Neutrophil (primary cell): Measurements from ENCODE around the gene GFOD1.

Experiments used
- H3K27ac ChIP-seq: fragments of 200-600 bp; sonication (generic); 2 replicates; pipeline ENCODE4 v1.5.1; 2016; ENCODE audit warnings: mild to moderate bottlenecking, moderate library complexity
- H3K27me3 ChIP-seq: fragments of 200-600 bp; sonication (generic); 2 replicates; pipeline ENCODE4 v1.6.0; 2016; ENCODE audit warnings: mild to moderate bottlenecking
- H3K36me3 ChIP-seq: fragments of 200-600 bp; sonication (generic); 2 replicates; pipeline ENCODE4 v1.5.1; 2017
- H3K4me1 ChIP-seq, 2 experiments: fragments of 200-600 bp in 1 of 2; sonication (generic) in 1 of 2; 1 replicate in 1 of 2; 2 replicates in 1 of 2; pipeline versions ENCODE4 v1.5.1 to v1.6.1; 2013 to 2016; ENCODE audit warnings: low read depth in 1 of 2, low read length in 1 of 2, mild to moderate bottlenecking in 1 of 2, moderate library complexity in 1 of 2; ENCODE audit not compliant: control insufficient read depth in 1 of 2, insufficient read depth in 1 of 2
- H3K4me3 ChIP-seq, 2 experiments: fragments of 200-600 bp in 1 of 2; sonication (generic) in 1 of 2; 1 replicate in 1 of 2; 2 replicates in 1 of 2; pipeline ENCODE4 v1.5.1; 2013 to 2016; ENCODE audit warnings: low read depth in 1 of 2, low read length in 1 of 2, mild to moderate bottlenecking in 1 of 2, moderate library complexity in 1 of 2
- H3K9me3 ChIP-seq: fragments of 200-600 bp; sonication (generic); 2 replicates; pipeline ENCODE4 v1.5.1; 2016
- TF ChIP-seq, protein P1 (sequence below): fragments of 200-600 bp; sonication (generic); IDR thresholded peaks from 2 replicates; pipeline ENCODE4 v1.5.1; 2016; ENCODE audit warnings: antibody characterized with exemption

Gene GFOD1

DNA sequence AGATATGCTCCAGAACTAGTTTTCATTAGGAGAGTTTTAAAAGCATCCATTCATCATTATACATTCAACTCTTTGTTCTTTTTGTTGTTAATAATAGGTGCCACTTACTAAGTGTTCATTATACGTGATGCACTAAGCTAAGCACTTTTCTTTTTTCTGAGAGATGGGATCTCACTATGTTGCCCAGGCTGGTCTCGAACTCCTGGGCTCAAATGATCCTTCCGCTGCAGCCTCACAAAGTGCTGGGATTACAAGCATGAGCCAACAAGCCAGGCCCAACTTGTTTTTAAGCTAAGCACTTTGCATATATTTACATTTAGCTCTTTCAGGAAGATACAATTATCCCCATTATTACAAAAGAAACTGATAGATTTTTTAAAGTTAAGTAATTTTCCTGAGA, 5.7 kb upstream of the GFOD1 start:
- H3K4me3 ChIP-seq = no peak overlapping the region
- H3K4me1 ChIP-seq = peaks cover 25 to 30% of the 10 kb centered on the region in 2 experiments
- H3K9me3 ChIP-seq = no peaks in the 10 kb centered on the region
- TF ChIP-seq, protein P1, sequence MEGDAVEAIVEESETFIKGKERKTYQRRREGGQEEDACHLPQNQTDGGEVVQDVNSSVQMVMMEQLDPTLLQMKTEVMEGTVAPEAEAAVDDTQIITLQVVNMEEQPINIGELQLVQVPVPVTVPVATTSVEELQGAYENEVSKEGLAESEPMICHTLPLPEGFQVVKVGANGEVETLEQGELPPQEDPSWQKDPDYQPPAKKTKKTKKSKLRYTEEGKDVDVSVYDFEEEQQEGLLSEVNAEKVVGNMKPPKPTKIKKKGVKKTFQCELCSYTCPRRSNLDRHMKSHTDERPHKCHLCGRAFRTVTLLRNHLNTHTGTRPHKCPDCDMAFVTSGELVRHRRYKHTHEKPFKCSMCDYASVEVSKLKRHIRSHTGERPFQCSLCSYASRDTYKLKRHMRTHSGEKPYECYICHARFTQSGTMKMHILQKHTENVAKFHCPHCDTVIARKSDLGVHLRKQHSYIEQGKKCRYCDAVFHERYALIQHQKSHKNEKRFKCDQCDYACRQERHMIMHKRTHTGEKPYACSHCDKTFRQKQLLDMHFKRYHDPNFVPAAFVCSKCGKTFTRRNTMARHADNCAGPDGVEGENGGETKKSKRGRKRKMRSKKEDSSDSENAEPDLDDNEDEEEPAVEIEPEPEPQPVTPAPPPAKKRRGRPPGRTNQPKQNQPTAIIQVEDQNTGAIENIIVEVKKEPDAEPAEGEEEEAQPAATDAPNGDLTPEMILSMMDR = no peak
- H3K27me3 ChIP-seq = no peaks in the 10 kb centered on the region
- no peak overlapping the region for H3K27ac ChIP-seq
- H3K36me3 ChIP-seq = no peaks in the 10 kb centered on the region

DNA sequence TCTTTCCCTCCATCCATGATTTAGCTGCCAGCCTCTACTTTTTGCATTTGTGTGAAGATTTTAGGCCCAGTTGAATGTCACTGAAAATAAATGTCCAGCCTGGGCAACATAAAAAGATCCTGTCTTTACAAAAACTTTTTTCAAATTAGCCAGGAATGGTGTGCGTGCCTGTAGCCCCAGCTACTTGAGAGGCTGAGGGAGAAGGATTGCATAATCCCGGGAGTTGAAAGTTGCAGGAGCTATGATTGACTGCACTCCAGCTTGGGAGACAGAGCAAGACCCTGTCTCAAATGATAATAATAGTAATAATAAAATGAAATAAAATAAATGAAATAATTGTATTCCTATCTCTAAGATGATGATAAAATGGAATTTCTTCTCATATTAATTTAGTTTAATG, 5.0 kb upstream of the GFOD1 start:
- Histone ChIP-seq H3K4me1 (peaks cover 30 to 35% of the 10 kb centered on the region in 2 experiments), H3K36me3 (no peaks in the 10 kb centered on the region), H3K27ac (no peak overlapping the region), H3K9me3 (no peaks in the 10 kb centered on the region), H3K4me3 (no peak overlapping the region), H3K27me3 (no peaks in the 10 kb centered on the region)
- TF ChIP-seq, protein P1 = no peak

DNA sequence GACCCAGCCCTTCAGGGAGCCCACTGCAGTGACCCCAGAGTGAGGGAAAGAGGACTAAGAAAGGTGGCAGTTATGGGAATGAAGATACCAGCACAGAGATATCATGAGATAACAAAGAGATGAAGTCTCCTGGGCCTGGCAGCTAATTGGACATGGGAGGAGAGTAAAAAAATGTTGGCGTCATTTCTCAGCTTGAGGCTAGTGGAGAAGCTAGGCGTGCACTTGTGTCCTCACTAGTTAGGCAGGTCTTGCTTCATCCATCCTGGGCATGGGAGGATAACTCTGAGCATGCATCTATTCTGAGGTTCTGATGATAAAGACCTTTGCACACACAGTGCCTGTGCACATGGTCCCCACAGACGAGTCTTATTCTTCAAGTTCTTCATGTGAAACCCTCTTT, 4.1 kb upstream of the GFOD1 start:
- H3K9me3 ChIP-seq = no peaks in the 10 kb centered on the region
- H3K27ac ChIP-seq = no peak overlapping the region
- no peak overlapping the region for H3K4me3 ChIP-seq
- TF ChIP-seq, protein P1 = no peak
- H3K4me1 ChIP-seq = peaks cover 31 to 37% of the 10 kb centered on the region in 2 experiments
- H3K27me3 ChIP-seq = no peaks in the 10 kb centered on the region
- no peaks in the 10 kb centered on the region for H3K36me3 ChIP-seq

DNA sequence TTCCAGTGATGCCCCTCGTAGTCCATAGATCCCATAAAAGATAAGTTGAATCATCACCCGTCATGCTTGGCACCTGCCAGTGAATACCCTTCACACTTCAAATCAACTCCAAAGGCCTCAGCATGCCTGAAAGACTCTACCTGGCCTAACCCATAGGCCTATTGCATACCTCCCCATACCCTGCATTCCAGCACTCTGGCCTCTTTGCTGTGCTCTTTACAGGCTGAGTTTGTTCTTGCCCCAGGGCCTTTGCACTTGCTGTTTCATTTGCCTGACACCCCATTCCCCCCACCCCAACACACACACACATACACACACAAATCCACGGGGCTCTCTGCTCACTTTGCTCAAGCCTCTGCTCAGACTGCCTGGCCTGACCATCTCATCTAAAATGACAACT, 3.0 kb upstream of the GFOD1 start:
- no peaks in the 10 kb centered on the region for H3K27me3 ChIP-seq
- peaks cover 35 to 43% of the 10 kb centered on the region in 2 experiments for H3K4me1 ChIP-seq
- no peaks in the 10 kb centered on the region for H3K9me3 ChIP-seq
- no peak overlapping the region for H3K27ac ChIP-seq
- H3K4me3 ChIP-seq = no peak overlapping the region
- TF ChIP-seq, protein P1 = no peak
- H3K36me3 ChIP-seq = no peaks in the 10 kb centered on the region

DNA sequence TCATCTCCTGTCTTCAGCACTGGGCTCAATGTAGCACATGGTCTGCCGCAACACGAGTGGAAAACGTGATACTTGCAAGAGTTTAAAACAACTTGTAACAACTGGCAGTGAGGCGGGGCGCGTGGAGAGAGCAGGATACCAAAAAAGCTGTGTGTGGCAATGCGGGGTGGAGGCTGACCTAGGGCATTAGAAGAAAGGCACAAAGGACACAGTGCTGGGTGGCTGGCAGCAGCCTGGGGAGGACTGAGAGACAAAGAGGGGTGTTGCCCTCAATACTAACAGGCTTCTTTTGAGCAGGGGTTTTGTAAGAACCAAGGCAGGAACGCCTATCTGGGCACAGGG, 1.5 kb upstream of the GFOD1 start:
- Histone ChIP-seq H3K27ac (no peak overlapping the region), H3K4me3 (peak overlapping the region in 1 of 2 experiments; percentile 91)
- TF ChIP-seq, protein P1 = no peak

More for the DNA sequence above, 1.5 kb upstream of the GFOD1 start:
- H3K9me3 ChIP-seq = no peaks in the 10 kb centered on the region
- H3K27me3 ChIP-seq = no peaks in the 10 kb centered on the region
- peaks cover 50 to 57% of the 10 kb centered on the region in 2 experiments for H3K4me1 ChIP-seq
- H3K36me3 ChIP-seq = no peaks in the 10 kb centered on the region
